IgD-negative memory B cell (primary cell): ENCODE results near the gene DCP2. TPM values are rescaled to one million over a fixed set of nuclear protein-coding genes. Genes with fewer than 3 reads are reported as not detected.

Experiments
- H3K27ac Mint-ChIP-seq, 3 donors: one replicate each; pipeline ENCODE4 v1.8.0; 2020 to 2022; ENCODE audit warnings: mild to moderate bottlenecking in 3 of 3, mixed read lengths in 3 of 3, moderate library complexity in 1 of 3
- H3K27me3 Mint-ChIP-seq: one replicate; pipeline ENCODE4 v1.8.0; 2021; ENCODE audit warnings: mixed read lengths
- H3K36me3 Mint-ChIP-seq: one replicate; pipeline ENCODE4 v1.8.0; 2020; ENCODE audit warnings: mild to moderate bottlenecking, mixed read lengths
- H3K4me1 Mint-ChIP-seq, 3 donors: one replicate each; pipeline ENCODE4 v1.8.0; 2020 to 2022; ENCODE audit warnings: mixed read lengths in 3 of 3, mild to moderate bottlenecking in 1 of 3
- H3K4me3 Mint-ChIP-seq, 4 donors: one replicate each; pipeline ENCODE4 v1.8.0; 2020 to 2022; ENCODE audit warnings: mild to moderate bottlenecking in 4 of 4, mixed read lengths in 4 of 4, moderate library complexity in 3 of 4
- H3K9me3 Mint-ChIP-seq, 3 donors: one replicate each; pipeline ENCODE4 v1.8.0; 2020 to 2021; ENCODE audit warnings: mixed read lengths in 3 of 3, mild to moderate bottlenecking in 1 of 3
- polyA plus RNA-seq: library from polyadenylated mRNA; unstranded; fragments of 300-500 nt; fragmentation: Illumina TruSeq; gene quantifications from one replicate; pipeline ENCODE4 v1.2.3, GENCODE V29; 2021

Gene DCP2
- polyA plus RNA-seq, 1 donor from 2014 or later = 73.7 TPM

DNA sequence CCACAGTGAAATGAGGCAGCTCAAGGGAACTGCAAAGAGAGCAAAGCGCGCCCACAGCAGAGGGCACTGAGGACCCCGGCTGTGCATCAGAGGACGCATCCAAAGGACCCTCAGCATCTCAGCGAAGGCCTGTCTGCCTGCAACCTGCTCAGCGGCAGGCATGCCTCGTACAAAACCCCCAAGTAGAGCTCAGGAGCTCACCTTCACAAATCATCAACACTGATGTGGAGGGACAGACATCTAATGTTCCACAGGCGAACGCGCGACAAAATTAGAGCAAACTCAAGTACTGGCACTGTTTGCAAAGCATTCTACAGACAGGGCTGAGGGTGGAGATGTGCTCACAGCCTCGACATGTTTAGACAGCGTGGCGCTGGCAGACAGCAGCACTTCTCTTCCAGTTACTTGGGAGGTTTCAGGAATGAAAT lies 81.0 kb downstream of the DCP2 start:
- H3K27ac Mint-ChIP-seq = no peak overlapping the region
- H3K4me3 Mint-ChIP-seq = no peak overlapping the region
- no peaks in the 10 kb centered on the region for H3K27me3 Mint-ChIP-seq
- peaks cover 0 to 6% (median 0%) of the 10 kb centered on the region in 3 donors for H3K4me1 Mint-ChIP-seq
- H3K36me3 Mint-ChIP-seq = no peaks in the 10 kb centered on the region
- H3K9me3 Mint-ChIP-seq = no peaks in the 10 kb centered on the region

GRCh38 chr5:113058269-113058668 lies 81.7 kb downstream of the DCP2 start:
- Mint-ChIP-seq H3K4me1 (peaks cover 0 to 6% (median 0%) of the 10 kb centered on the region in 3 donors), H3K27me3 (no peaks in the 10 kb centered on the region), H3K4me3 (no peak overlapping the region), H3K27ac (no peak overlapping the region), H3K9me3 (no peaks in the 10 kb centered on the region), H3K36me3 (no peaks in the 10 kb centered on the region)

DNA sequence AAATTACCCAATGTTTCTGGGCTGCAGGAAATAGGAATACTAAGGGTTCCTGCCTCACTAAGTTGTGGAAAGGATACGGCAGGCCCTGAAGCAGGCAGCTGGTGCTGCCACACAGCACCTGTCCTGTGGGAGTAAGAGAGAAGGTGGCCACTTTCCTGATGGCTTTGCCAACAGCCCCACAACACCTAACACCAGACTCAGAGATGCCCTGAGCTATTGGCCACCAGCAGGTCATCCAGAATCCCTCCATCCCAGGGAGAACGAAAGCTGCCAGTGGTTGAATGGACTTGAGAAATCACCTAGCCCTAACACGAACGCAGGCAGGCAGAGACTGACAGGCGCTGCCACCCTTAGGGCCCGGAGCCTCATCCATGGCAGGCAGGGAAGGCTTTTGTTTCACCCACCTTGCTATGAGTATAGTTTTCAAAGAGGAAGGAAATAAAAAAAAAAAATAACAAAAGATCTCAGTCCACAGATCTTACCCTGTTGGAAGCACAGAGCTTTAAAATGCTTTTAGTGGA lies 82.2 kb downstream of the DCP2 start:
- no peak overlapping the region for H3K27ac Mint-ChIP-seq
- no peaks in the 10 kb centered on the region for H3K36me3 Mint-ChIP-seq

DNA sequence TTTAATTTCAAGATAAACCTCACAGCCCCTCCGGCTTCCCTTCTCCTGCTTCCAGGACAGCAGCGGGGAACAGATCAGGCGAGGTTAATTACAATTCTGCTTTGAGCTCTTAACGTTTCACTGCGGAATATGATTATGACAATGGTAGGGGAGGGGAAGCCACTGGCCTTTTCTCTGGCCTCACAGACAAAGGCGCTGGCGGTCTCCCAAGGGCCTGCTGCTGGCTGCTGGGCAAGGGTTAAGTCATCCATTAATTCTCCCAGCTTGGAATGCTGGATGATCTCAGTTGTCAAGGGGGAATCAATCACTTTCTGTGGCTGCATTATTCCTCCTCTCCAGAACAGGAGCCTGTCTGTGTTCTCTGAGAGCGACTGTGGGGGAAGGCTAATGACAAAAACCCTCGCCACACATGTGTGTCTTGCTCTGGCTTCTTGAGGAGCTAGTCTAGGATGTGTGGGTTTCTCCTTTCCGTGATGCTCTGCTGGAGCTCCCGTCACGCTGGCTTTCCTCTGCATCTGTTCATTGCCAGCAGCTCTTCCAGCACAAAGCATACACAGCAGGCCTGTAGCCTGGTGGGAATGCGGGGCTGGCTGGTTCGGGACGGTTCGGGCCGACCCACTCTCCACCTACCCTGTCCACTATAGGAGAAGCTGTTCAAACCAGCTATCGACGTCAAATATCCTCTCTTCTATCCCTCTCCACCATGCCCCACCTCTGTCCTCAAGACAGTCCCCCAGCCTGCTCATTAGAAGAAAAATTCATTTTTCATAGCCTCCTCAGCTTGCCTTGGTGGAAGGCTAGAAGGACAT lies 82.8 kb downstream of the DCP2 start:
- Mint-ChIP-seq H3K36me3 (no peaks in the 10 kb centered on the region), H3K4me3 (no peak overlapping the region), H3K27me3 (no peaks in the 10 kb centered on the region), H3K4me1 (peaks cover 0 to 6% (median 0%) of the 10 kb centered on the region in 3 donors), H3K9me3 (no peaks in the 10 kb centered on the region), H3K27ac (no peak overlapping the region)

More for the DNA sequence above, 82.2 kb downstream of the DCP2 start:
- no peaks in the 10 kb centered on the region for H3K27me3 Mint-ChIP-seq
- H3K4me3 Mint-ChIP-seq = no peak overlapping the region
- H3K9me3 Mint-ChIP-seq = no peaks in the 10 kb centered on the region
- peaks cover 0 to 6% (median 0%) of the 10 kb centered on the region in 3 donors for H3K4me1 Mint-ChIP-seq

- peaks cover 2% of the 10 kb centered on the region for H3K27me3 Mint-ChIP-seq
- no peaks in the 10 kb centered on the region for H3K36me3 Mint-ChIP-seq
- H3K9me3 Mint-ChIP-seq = no peaks in the 10 kb centered on the region
- H3K4me1 Mint-ChIP-seq = peaks cover 0 to 6% (median 0%) of the 10 kb centered on the region in 3 donors
- H3K4me3 Mint-ChIP-seq = no peak overlapping the region
- H3K27ac Mint-ChIP-seq = peak overlapping the region in 1 of 3 donors; percentile 33
Observed at GRCh38 chr5:113060408-113061025, 83.9 kb downstream of the DCP2 start.

- peak overlapping the region in 1 of 3 donors; percentile 38 for H3K27ac Mint-ChIP-seq
- no peaks in the 10 kb centered on the region for H3K36me3 Mint-ChIP-seq
- H3K27me3 Mint-ChIP-seq = peaks cover 3% of the 10 kb centered on the region
- peaks cover 0 to 1% (median 0%) of the 10 kb centered on the region in 3 donors for H3K4me1 Mint-ChIP-seq
- no peak overlapping the region for H3K4me3 Mint-ChIP-seq
- no peaks in the 10 kb centered on the region for H3K9me3 Mint-ChIP-seq
Observed at GRCh38 chr5:113061846-113062780, 85.5 kb downstream of the DCP2 start.

GRCh38 chr5:113062869-113063508 lies 86.4 kb downstream of the DCP2 start:
- Mint-ChIP-seq H3K36me3 (no peaks in the 10 kb centered on the region), H3K27ac (no peak overlapping the region), H3K4me1 (no peaks in the 10 kb centered on the region), H3K9me3 (no peaks in the 10 kb centered on the region), H3K27me3 (peaks cover 3% of the 10 kb centered on the region), H3K4me3 (no peak overlapping the region)

GRCh38 chr5:113063927-113064326 lies 87.3 kb downstream of the DCP2 start:
- Mint-ChIP-seq H3K4me1 (no peaks in the 10 kb centered on the region), H3K27me3 (peaks cover 3% of the 10 kb centered on the region), H3K27ac (no peak overlapping the region), H3K36me3 (no peaks in the 10 kb centered on the region), H3K9me3 (no peaks in the 10 kb centered on the region), H3K4me3 (no peak overlapping the region)

GRCh38 chr5:113064806-113065205 lies 88.2 kb downstream of the DCP2 start:
- H3K4me1 Mint-ChIP-seq = no peaks in the 10 kb centered on the region

GRCh38 chr5:113065626-113066025 lies 89.0 kb downstream of the DCP2 start:
- no peaks in the 10 kb centered on the region for H3K9me3 Mint-ChIP-seq
- H3K36me3 Mint-ChIP-seq = no peaks in the 10 kb centered on the region
- no peak overlapping the region for H3K4me3 Mint-ChIP-seq
- H3K27me3 Mint-ChIP-seq = peaks cover 3% of the 10 kb centered on the region
- H3K4me1 Mint-ChIP-seq = no peaks in the 10 kb centered on the region
- H3K27ac Mint-ChIP-seq = no peak overlapping the region

More at GRCh38 chr5:113064806-113065205, 88.2 kb downstream of the DCP2 start:
- Mint-ChIP-seq H3K27ac (no peak overlapping the region), H3K36me3 (no peaks in the 10 kb centered on the region), H3K4me3 (no peak overlapping the region), H3K9me3 (no peaks in the 10 kb centered on the region), H3K27me3 (peaks cover 3% of the 10 kb centered on the region)

DNA sequence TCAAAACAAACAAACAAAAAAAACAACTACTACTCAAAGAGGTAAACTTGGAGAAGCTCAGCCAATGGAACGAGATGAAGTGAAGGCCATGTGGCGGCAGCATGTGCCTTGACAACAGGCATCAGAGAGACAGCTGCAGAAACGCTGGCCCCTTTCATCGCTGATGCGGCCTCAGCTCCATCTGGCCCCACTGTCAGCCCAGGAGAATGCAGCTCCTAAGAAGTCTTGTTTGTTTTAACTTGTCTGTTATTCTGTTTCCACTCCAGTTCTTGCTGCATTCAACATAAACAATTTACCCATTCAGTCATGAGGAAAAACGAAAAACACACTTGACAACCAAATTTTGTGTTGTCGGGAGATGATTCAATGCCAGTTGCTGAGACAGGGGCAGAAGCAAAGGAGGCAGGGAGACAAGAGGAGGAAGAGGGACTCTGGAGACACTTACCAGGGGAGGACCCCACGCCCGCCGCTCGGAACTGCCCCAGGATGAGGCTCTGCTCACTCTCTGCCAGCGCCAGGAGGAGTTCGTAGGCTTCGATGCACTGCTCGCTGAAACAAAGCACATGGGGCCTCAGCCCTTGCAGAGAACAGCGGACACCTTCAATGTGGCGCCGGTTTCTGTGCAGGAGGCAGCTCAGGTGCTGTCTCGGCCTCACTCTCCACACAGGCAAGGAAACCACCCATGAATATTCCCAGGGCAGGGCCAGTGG lies 91.2 kb downstream of the DCP2 start:
- no peaks in the 10 kb centered on the region for H3K9me3 Mint-ChIP-seq
- no peak overlapping the region for H3K27ac Mint-ChIP-seq
- H3K36me3 Mint-ChIP-seq = no peaks in the 10 kb centered on the region
- H3K27me3 Mint-ChIP-seq = peaks cover 3% of the 10 kb centered on the region
- H3K4me3 Mint-ChIP-seq = no peak overlapping the region
- H3K4me1 Mint-ChIP-seq = no peaks in the 10 kb centered on the region

DNA sequence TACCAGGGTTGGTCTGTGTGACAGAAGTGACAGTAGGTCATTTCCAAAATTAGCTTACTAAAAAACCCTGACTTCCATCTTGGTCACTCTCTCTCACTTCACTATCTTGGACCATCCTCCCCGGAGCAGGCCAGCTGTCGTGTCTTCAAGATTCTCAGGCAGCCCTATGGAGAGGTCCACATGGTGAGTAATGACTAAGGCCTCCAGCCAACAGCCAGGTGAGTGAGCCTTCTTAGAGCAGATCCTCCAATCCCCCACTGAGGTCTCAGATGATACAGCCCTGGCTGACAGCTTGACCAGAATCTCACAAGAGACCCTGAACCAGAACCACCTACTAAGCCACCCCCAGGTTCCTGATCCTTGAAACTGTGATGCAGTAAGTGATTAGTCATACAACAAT lies 92.0 kb downstream of the DCP2 start:
- Mint-ChIP-seq H3K9me3 (no peaks in the 10 kb centered on the region), H3K4me3 (no peak overlapping the region), H3K27me3 (peaks cover 3% of the 10 kb centered on the region)

More for the DNA sequence above, 92.0 kb downstream of the DCP2 start:
- Mint-ChIP-seq H3K27ac (no peak overlapping the region), H3K4me1 (no peaks in the 10 kb centered on the region), H3K36me3 (peaks cover 3% of the 10 kb centered on the region)
